AG04450 (cell line): Measurements from ENCODE around the gene VCX3B. TPM values are rescaled to one million over a fixed set of nuclear protein-coding genes. Genes with fewer than 3 reads are reported as not detected.
"Not testable (repeated sequence)": the region's sequence is repeated elsewhere in the genome, so short reads cannot be mapped to it uniquely, and the experiment has no call there.

Experiments
- CTCF ChIA-PET: fragments of 300-600, 350-600 bp; formaldehyde crosslinking; extraction: SDS; loops from one replicate; lab custom pipeline; 2022; ENCODE audit warnings: antibody characterized with exemption, inconsistent platforms; lab: Charles Lee
- POLR2A ChIA-PET: fragments of 350-600 bp; formaldehyde crosslinking; extraction: SDS; loops from one replicate; lab custom pipeline; 2021; ENCODE audit warnings: antibody characterized with exemption, inconsistent platforms; lab: Yijun Ruan, JAX
- DNase-seq: peaks from one replicate; pipeline ENCODE4 v3.0.0-alpha.2; 2011; ENCODE audit warnings: low read depth, low spot score
- H3K27ac ChIP-seq: one replicate; pipeline ENCODE4 v1.5.1; 2012; ENCODE audit warnings: low read depth, low read length, control low read depth
- H3K27me3 ChIP-seq: one replicate; pipeline ENCODE4 v1.6.0; 2012; ENCODE audit warnings: low read length; ENCODE audit not compliant: control insufficient read depth, insufficient read depth
- H3K4me3 ChIP-seq: 2 replicates; pipeline ENCODE4 v1.5.1; 2011; ENCODE audit warnings: mild to moderate bottlenecking, low read depth, low read length, control low read depth
- H3K9me3 ChIP-seq: 2 replicates; pipeline ENCODE4 v1.5.1; 2012; ENCODE audit warnings: low read length; ENCODE audit not compliant: control insufficient read depth, insufficient read depth
- CTCF ChIP-seq: IDR thresholded peaks from 2 replicates; pipeline ENCODE4 v1.5.1; 2011; ENCODE audit warnings: low read depth, low read length, control low read depth, inconsistent platforms
- polyA minus RNA-seq: library from RNA; depleted of rRNA, polyadenylated mRNA; stranded (reverse); fragments of >200 nt; gene quantifications from 2 replicates; pipeline ENCODE4 v1.2.3, GENCODE V29; 2011; rRNA and poly(A)+ RNA removed
- polyA plus RNA-seq: library from polyadenylated mRNA; depleted of rRNA; stranded (reverse); fragments of >200 nt; gene quantifications from 2 replicates; pipeline ENCODE4 v1.2.3, GENCODE V29; 2011; rRNA removed

Gene VCX3B
- polyA plus RNA-seq (not detected in 2 replicates), polyA minus RNA-seq (not detected in 2 replicates)

- H3K27me3 ChIP-seq, H3K4me3 ChIP-seq, H3K27ac ChIP-seq, H3K9me3 ChIP-seq, CTCF ChIA-PET, DNase-seq, POLR2A ChIA-PET: not testable (repeated sequence)
Observed at GRCh38 chrX:8464530-8464929, at the start of gene VCX3B. TSS of gene VCX3B (plus strand) at chrX:8464830. CDS start at chrX:8465451, 621 bp downstream.

GRCh38 chrX:8418301-8418700 is 46.3 kb upstream of the VCX3B start:
- ChIA-PET POLR2A (no interaction called here), CTCF (no interaction called here)
- no peak for DNase-seq
- H3K27me3 ChIP-seq = no peaks in the 10 kb centered on the region
- no peaks in the 10 kb centered on the region for H3K9me3 ChIP-seq
- TF ChIP-seq CTCF = no peak
- H3K27ac ChIP-seq = no peak overlapping the region
- no peak overlapping the region for H3K4me3 ChIP-seq

GRCh38 chrX:8424912-8425311 is 39.7 kb upstream of the VCX3B start:
- H3K27ac ChIP-seq = no peak overlapping the region
- ChIA-PET CTCF (no interaction called here), POLR2A (no interaction called here)
- no peak for DNase-seq
- no peaks in the 10 kb centered on the region for H3K27me3 ChIP-seq
- no peak for TF ChIP-seq CTCF
- no peak overlapping the region for H3K4me3 ChIP-seq
- no peaks in the 10 kb centered on the region for H3K9me3 ChIP-seq

- Histone ChIP-seq H3K4me3 (no peak overlapping the region), H3K9me3 (no peaks in the 10 kb centered on the region), H3K27me3 (no peaks in the 10 kb centered on the region), H3K27ac (no peak overlapping the region)
- ChIA-PET CTCF (no interaction called here), POLR2A (no interaction called here)
- no peak for DNase-seq
- no peak for TF ChIP-seq CTCF
Observed at GRCh38 chrX:8429692-8430249, 34.9 kb upstream of the VCX3B start.

- ChIA-PET POLR2A (no interaction called here), CTCF (no interaction called here)
- Histone ChIP-seq H3K27me3 (no peaks in the 10 kb centered on the region), H3K9me3 (no peaks in the 10 kb centered on the region), H3K4me3 (no peak overlapping the region), H3K27ac (no peak overlapping the region)
- TF ChIP-seq CTCF = no peak
- no peak for DNase-seq
Observed at GRCh38 chrX:8430444-8430843, 34.2 kb upstream of the VCX3B start.

GRCh38 chrX:8432396-8432795 is 32.2 kb upstream of the VCX3B start:
- no peaks in the 10 kb centered on the region for H3K9me3 ChIP-seq
- TF ChIP-seq CTCF = no peak
- H3K4me3 ChIP-seq = no peak overlapping the region
- POLR2A ChIA-PET = no interaction called here
- DNase-seq = no peak
- H3K27ac ChIP-seq = no peak overlapping the region
- H3K27me3 ChIP-seq = no peaks in the 10 kb centered on the region
- CTCF ChIA-PET = no interaction called here
